IMR-90 (cell line): Measurements from ENCODE around the gene BCAS3. TPM values are rescaled to one million over a fixed set of nuclear protein-coding genes. Genes with fewer than 3 reads are reported as not detected.

Experiments used
- ATAC-seq: fragments of 200-7000 bp; cut with Tn5 transposase; 2 replicates; pipeline ENCODE4 v1.9.1; 2020; ENCODE audit warnings: low read depth, mild to moderate bottlenecking, moderate library complexity
- BruUV-seq: library from RNA; stranded (reverse); fragments of 400-500 nt; replicated peaks from 2 replicates; lab custom pipeline; 2021; lab: Mats Ljungman, UMichigan
- CTCF ChIA-PET: fragments of 300-600 bp; formaldehyde crosslinking; extraction: SDS; loops from one replicate; lab custom pipeline; 2021; ENCODE audit warnings: antibody characterized with exemption; lab: Yijun Ruan, JAX
- POLR2A ChIA-PET: fragments of 300-600 bp; sonication (Branson Sonifier 250); formaldehyde crosslinking; loops from one replicate; lab custom pipeline; 2022; ENCODE audit warnings: antibody characterized with exemption; ENCODE audit not compliant: unreplicated experiment; lab: Charles Lee
- DNase-seq: peaks from one replicate; pipeline ENCODE4 v3.0.0; 2013
- H2AFZ ChIP-seq: replicated peaks from 2 replicates; pipeline ENCODE3; 2013; ENCODE audit warnings: low read length, mild to moderate bottlenecking; ENCODE audit not compliant: poor library complexity
- H2AK5ac ChIP-seq: 2 replicates; pipeline ENCODE4 v1.6.1; 2013; ENCODE audit warnings: low read depth, low read length, inconsistent platforms
- H2AK9ac ChIP-seq: replicated peaks from 2 replicates; pipeline ENCODE3; 2013; ENCODE audit warnings: mild to moderate bottlenecking, low read depth, low read length, moderate library complexity; ENCODE audit not compliant: poor library complexity
- H2BK120ac ChIP-seq: 2 replicates; pipeline ENCODE4 v1.6.1; 2013; ENCODE audit warnings: low read depth, low read length, inconsistent platforms
- H2BK15ac ChIP-seq: 3 replicates; pipeline ENCODE4 v1.6.1; 2013; ENCODE audit warnings: low read depth, low read length, inconsistent platforms
- H2BK20ac ChIP-seq: 2 replicates; pipeline ENCODE4 v1.6.1; 2013; ENCODE audit warnings: low read depth, mild to moderate bottlenecking, inconsistent platforms, low read length, moderate library complexity
- H2BK5ac ChIP-seq: 2 replicates; pipeline ENCODE4 v1.6.1; 2013; ENCODE audit warnings: mild to moderate bottlenecking, low read depth, low read length, inconsistent platforms; ENCODE audit not compliant: poor library complexity, severe bottlenecking
- H3K14ac ChIP-seq: replicated peaks from 2 replicates; pipeline ENCODE4 v1.6.1; 2013; ENCODE audit warnings: low read depth, low read length, inconsistent platforms
- H3K18ac ChIP-seq: 2 replicates; pipeline ENCODE4 v1.6.1; 2013; ENCODE audit warnings: low read depth, low read length, control low read depth
- H3K23ac ChIP-seq: 2 replicates; pipeline ENCODE4 v1.6.1; 2013; ENCODE audit warnings: low read depth, low read length, inconsistent platforms
- H3K27ac ChIP-seq: 2 replicates; pipeline ENCODE4 v1.5.1; 2013; ENCODE audit warnings: mild to moderate bottlenecking, control low read depth, low read length; ENCODE audit not compliant: insufficient read depth
- H3K27me3 ChIP-seq: 2 replicates; pipeline ENCODE4 v1.6.1; 2013; ENCODE audit warnings: low read length; ENCODE audit not compliant: control insufficient read depth, insufficient read depth
- H3K36me3 ChIP-seq: 2 replicates; pipeline ENCODE4 v1.6.1; 2013; ENCODE audit warnings: low read length, mixed read lengths; ENCODE audit not compliant: control insufficient read depth, insufficient read depth
- H3K4ac ChIP-seq: 2 replicates; pipeline ENCODE4 v1.6.1; 2013; ENCODE audit warnings: low read depth, low read length, inconsistent platforms
- H3K4me1 ChIP-seq: 2 replicates; pipeline ENCODE4 v1.6.1; 2013; ENCODE audit warnings: low read length, mixed read lengths; ENCODE audit not compliant: control insufficient read depth, insufficient read depth
- H3K4me2 ChIP-seq: 2 replicates; pipeline ENCODE4 v1.6.1; 2013; ENCODE audit warnings: low read depth, mild to moderate bottlenecking, control low read depth, low read length, moderate library complexity
- H3K4me3 ChIP-seq: 2 replicates; pipeline ENCODE4 v1.5.1; 2013; ENCODE audit warnings: low read depth, mild to moderate bottlenecking, control low read depth, low read length, moderate library complexity; ENCODE audit not compliant: insufficient read depth
- H3K56ac ChIP-seq: 2 replicates; pipeline ENCODE4 v1.6.1; 2013; ENCODE audit warnings: low read length, inconsistent platforms; ENCODE audit not compliant: insufficient read depth; ENCODE audit errors: extremely low read depth
- H3K79me1 ChIP-seq, 2 experiments: 2 replicates each; pipeline ENCODE4 v1.6.1; 2013; ENCODE audit warnings: low read length in 2 of 2, inconsistent platforms in 1 of 2, low read depth in 1 of 2
- H3K9ac ChIP-seq: 2 replicates; pipeline ENCODE4 v1.6.1; 2013; ENCODE audit warnings: low read depth, low read length, control low read depth
- H3K9me1 ChIP-seq: 2 replicates; pipeline ENCODE4 v1.6.1; 2013; ENCODE audit warnings: low read length, inconsistent platforms; ENCODE audit not compliant: insufficient read depth
- H3K9me3 ChIP-seq: 2 replicates; pipeline ENCODE4 v1.6.1; 2013; ENCODE audit warnings: low read length; ENCODE audit not compliant: control insufficient read depth, insufficient read depth
- H4K20me1 ChIP-seq: 2 replicates; pipeline ENCODE4 v1.6.1; 2013; ENCODE audit warnings: low read length, inconsistent platforms; ENCODE audit not compliant: insufficient read depth
- H4K5ac ChIP-seq: 2 replicates; pipeline ENCODE4 v1.6.1; 2013; ENCODE audit warnings: mild to moderate bottlenecking, low read depth, low read length, control low read depth
- H4K8ac ChIP-seq, 2 experiments: 2 replicates each; pipeline ENCODE4 v1.6.1; 2013; ENCODE audit warnings: low read depth in 2 of 2, low read length in 2 of 2, control low read depth in 1 of 2, inconsistent platforms in 1 of 2
- H4K91ac ChIP-seq: 2 replicates; pipeline ENCODE4 v1.6.1; 2013; ENCODE audit warnings: low read depth, low read length, inconsistent platforms; ENCODE audit not compliant: insufficient read depth
- BHLHE40 ChIP-seq: fragments of 150-350 bp; IDR thresholded peaks from 2 replicates; pipeline ENCODE4 v1.6.1; 2016; ENCODE audit warnings: mild to moderate bottlenecking, low read depth, low read length
- CHD1 ChIP-seq: IDR thresholded peaks from 2 replicates; pipeline ENCODE4 v1.6.1; 2012; ENCODE audit warnings: low read depth, low read length, improper control_type of control experiment
- CTCF ChIP-seq: conservative IDR thresholded peaks from 2 replicates; pipeline ENCODE4 v1.5.1; 2012; ENCODE audit warnings: mild to moderate bottlenecking, low read depth, low read length, improper control_type of control experiment
- ELK1 ChIP-seq: fragments of 150-350 bp; IDR thresholded peaks from 2 replicates; pipeline ENCODE4 v1.6.1; 2016; ENCODE audit warnings: low read depth, mild to moderate bottlenecking, low read length, moderate library complexity, borderline replicate concordance
- FOS ChIP-seq: fragments of 150-350 bp; IDR thresholded peaks from 2 replicates; pipeline ENCODE4 v1.6.1; 2016; ENCODE audit warnings: low read depth, low read length
- MAFK ChIP-seq: IDR thresholded peaks from 2 replicates; pipeline ENCODE4 v1.6.1; 2012; ENCODE audit warnings: low read depth, low read length, improper control_type of control experiment
- NFE2L2 ChIP-seq: fragments of 150-350 bp; IDR thresholded peaks from 2 replicates; pipeline ENCODE4 v1.6.1; 2016; ENCODE audit warnings: low read depth, mild to moderate bottlenecking, low read length
- WGBS, 2 experiments: methylation state at CpG; one replicate each; pipeline versions ENCODE4 v1.1.5 to v1.1.7; 2013; ENCODE audit warnings: missing lambda C conversion rate in 2 of 2; ENCODE audit not compliant: insufficient read length in 1 of 2; ENCODE audit errors: extremely low coverage in 2 of 2; 5-methylcytosine and 5-hydroxymethylcytosine counted together
- dilution Hi-C: fragments of 300-500 bp; cut with HindIII; formaldehyde crosslinking; loops from one replicate; pipeline ENCODE4 v1.14.3; 2018; ENCODE audit warnings: low sequenced_read_pairs; ENCODE audit not compliant: unreplicated experiment
- in situ Hi-C: fragments of 300-500 bp; cut with MboI; formaldehyde crosslinking; loops from 3 replicates; pipeline ENCODE4 v1.14.3; 2019; ENCODE audit warnings: low sequenced_read_pairs, inconsistent platforms, mixed read lengths
- intact Hi-C: fragments of 100-400 bp; cut with micrococcal nuclease; formaldehyde crosslinking; loops from 2 replicates; pipeline ENCODE4 v1.10.0; 2022
- polyA plus RNA-seq, 3 experiments: library from polyadenylated mRNA; depleted of rRNA; stranded (reverse); fragments of >200 nt; gene quantifications; 2 replicates each; pipeline ENCODE4 v1.2.3, GENCODE V29; 2012; ENCODE audit warnings: low replicate concordance in 1 of 3
- total RNA-seq: library from RNA; depleted of rRNA; stranded (reverse); fragments of >200 nt; gene quantifications from 2 replicates; pipeline ENCODE4 v1.2.3, GENCODE V29; 2012
- TF ChIP-seq, protein P1 (sequence below): fragments of 150-350 bp; IDR thresholded peaks from 2 replicates; pipeline ENCODE4 v1.6.1; 2017; ENCODE audit warnings: mild to moderate bottlenecking, antibody characterized with exemption, low read length, low read depth

The BCAS3 gene
- total and polyA plus RNA-seq, 2 of the 4 experiments (the other 2 are of a cell fraction): 6.3 to 27.1 TPM

DNA sequence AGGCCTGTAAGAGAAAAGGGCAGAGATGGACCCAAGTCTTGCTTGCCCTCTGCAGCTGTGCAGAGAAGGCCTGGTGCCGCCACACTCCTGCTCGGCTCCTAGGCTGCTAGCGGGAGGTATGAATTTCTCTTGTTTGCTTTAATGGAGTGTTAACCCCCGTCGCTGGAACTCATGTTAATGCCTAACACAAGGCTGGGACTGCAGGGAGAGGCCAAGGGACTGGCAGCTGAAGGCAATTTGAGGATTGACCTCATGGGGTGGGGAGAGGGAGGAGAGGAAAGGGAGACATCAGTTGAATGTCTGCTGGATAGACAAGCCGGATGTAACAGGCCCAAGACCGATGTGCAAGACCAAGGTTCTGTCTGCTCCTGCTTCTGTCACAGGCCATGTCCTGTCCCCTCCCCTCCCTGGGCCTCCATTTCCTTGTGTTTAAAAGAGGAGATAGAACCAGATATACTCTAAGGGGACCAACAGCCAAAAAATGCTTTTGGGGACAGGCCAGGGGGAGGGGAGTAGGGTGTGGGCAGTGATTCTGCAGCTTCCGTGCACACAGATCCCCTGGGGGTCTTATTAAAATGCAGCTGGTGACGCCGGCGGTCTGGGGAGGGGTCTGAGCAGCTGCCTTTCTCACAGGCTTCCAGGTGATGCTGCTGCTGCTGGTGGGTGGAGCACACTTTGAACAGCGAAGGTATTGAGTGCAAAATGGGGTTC lies 675.3 kb downstream of the BCAS3 start (continued):
- no peak for TF ChIP-seq MAFK

DNA sequence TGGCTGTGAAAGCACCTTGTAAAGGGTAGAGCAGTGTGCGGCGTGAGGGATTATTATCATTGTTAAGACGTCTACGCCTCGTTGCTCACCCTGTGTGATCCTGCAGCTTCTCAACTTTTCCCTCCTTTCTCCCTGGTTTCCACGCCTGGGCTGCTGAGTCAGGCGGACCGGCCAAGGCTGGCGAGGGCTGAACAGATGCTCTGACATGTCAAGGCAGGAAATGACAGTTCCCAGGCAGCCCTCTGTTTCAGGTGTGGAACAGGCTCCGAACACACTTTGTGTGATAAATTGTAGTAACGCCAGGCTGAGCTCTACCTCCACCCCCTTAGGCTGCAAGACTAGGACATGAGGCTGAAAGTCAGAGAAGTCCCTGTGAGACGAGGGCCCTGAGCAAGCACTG lies 676.0 kb downstream of the BCAS3 start:
- Histone ChIP-seq H3K27me3 (no peaks in the 10 kb centered on the region), H4K20me1 (no peaks in the 10 kb centered on the region), H4K5ac (no peak overlapping the region), H3K36me3 (no peaks in the 10 kb centered on the region), H4K8ac (no peak overlapping the region), H3K9me1 (peaks cover 23% of the 10 kb centered on the region), H2AK5ac (peak overlapping the region; percentile 72; the same call in 1 of the 2 replicates), H2BK15ac (0 out of 3 replicates have a peak overlapping the region, but pooled peaks have one; percentile 44), H2AFZ (no peak overlapping the region), H3K14ac (no peak overlapping the region), H3K9ac (no peak overlapping the region), H3K4ac (no peak overlapping the region), H3K4me2 (no peak overlapping the region), H3K79me1 (no peaks in the 10 kb centered on the region), H3K23ac (no peak overlapping the region), H3K27ac (no peak overlapping the region), H3K18ac (0 out of 2 replicates have a peak overlapping the region, but pooled peaks have one; percentile 6), H3K9me3 (no peaks in the 10 kb centered on the region), H3K4me3 (no peak overlapping the region), H3K56ac (no peak overlapping the region), H2BK20ac (no peak overlapping the region), H2BK5ac (no peak overlapping the region), H2AK9ac (no peak overlapping the region), H3K4me1 (peaks cover 21% of the 10 kb centered on the region), H4K91ac (no peak overlapping the region; the same call in 1 of the 2 replicates), H2BK120ac (no peak overlapping the region)
- BruUV-seq: no TSS peak
- in situ Hi-C loops (no loop called here), intact Hi-C loops (no loop called here), dilution Hi-C loops (no loop called here)
- DNase-seq (no peak), ATAC-seq (no peak)
- POLR2A ChIA-PET: no interaction called here
- CTCF ChIA-PET: no interaction called here
- whole genome bisulfite sequencing, 2 experiments: no CpG with 5 or more reads among the region's 12 CpGs
- TF ChIP-seq, protein P1, sequence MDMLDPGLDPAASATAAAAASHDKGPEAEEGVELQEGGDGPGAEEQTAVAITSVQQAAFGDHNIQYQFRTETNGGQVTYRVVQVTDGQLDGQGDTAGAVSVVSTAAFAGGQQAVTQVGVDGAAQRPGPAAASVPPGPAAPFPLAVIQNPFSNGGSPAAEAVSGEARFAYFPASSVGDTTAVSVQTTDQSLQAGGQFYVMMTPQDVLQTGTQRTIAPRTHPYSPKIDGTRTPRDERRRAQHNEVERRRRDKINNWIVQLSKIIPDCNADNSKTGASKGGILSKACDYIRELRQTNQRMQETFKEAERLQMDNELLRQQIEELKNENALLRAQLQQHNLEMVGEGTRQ: no peak
- no peak for TF ChIP-seq MAFK
- TF ChIP-seq ELK1: no peak
- no peak for TF ChIP-seq CTCF
- no peak for TF ChIP-seq NFE2L2
- TF ChIP-seq BHLHE40: no peak
- TF ChIP-seq CHD1: no peak
- TF ChIP-seq FOS: no peak
